Measurements from ENCODE around the gene KLK3. TPM values are rescaled to one million over a fixed set of nuclear protein-coding genes. Genes with fewer than 3 reads are reported as not detected.
A peak's percentile ranks its signal among the peaks of the same experiment; 100 is the strongest.
"Not testable (repeated sequence)": the region's sequence is repeated elsewhere in the genome, so short reads cannot be mapped to it uniquely, and the experiment has no call there.

The KLK3 gene
- total RNA-seq, 1 experiment from 2014 or later = not detected

GRCh38 chr19:50861496-50862286, 7.0 kb downstream of the KLK3 start:
- DNase-seq (ENCODE audit: low spot score) = no peak

GRCh38 chr19:50869479-50869878, 14.8 kb downstream of the KLK3 start:
- no peak for DNase-seq (ENCODE audit: low spot score)

GRCh38 chr19:50870417-50871089, 15.8 kb downstream of the KLK3 start:
- no peak for DNase-seq (ENCODE audit: low spot score)

GRCh38 chr19:50873056-50873455, 18.3 kb downstream of the KLK3 start, which contains the start of gene KLK2:
KLK2 (plus strand) TSS chr19:50873439; CDS start chr19:50873474, 35 bp downstream.
- no peak for DNase-seq (ENCODE audit: low spot score)

- DNase-seq (ENCODE audit: low spot score) = no peak
These were observed 19.5 kb downstream of the KLK3 start for GRCh38 chr19:50874211-50874610.

- no peak for DNase-seq (ENCODE audit: low spot score)
These were observed 21.2 kb downstream of the KLK3 start for GRCh38 chr19:50875795-50876422.

GRCh38 chr19:50876456-50876855, 21.7 kb downstream of the KLK3 start:
- DNase-seq (ENCODE audit: low spot score) = no peak

- no peak for DNase-seq (ENCODE audit: low spot score)
These were observed 22.6 kb downstream of the KLK3 start for GRCh38 chr19:50877338-50877737.

- no peak for DNase-seq (ENCODE audit: low spot score)
These were observed 24.1 kb downstream of the KLK3 start for GRCh38 chr19:50878851-50879250.

- DNase-seq (ENCODE audit: low spot score) = no peak
These were observed 25.5 kb downstream of the KLK3 start for GRCh38 chr19:50880241-50880640.

- DNase-seq (ENCODE audit: low spot score) = no peak
These were observed 27.5 kb downstream of the KLK3 start for GRCh38 chr19:50882188-50882587.

- DNase-seq (ENCODE audit: low spot score) = no peak
These were observed 34.9 kb downstream of the KLK3 start for GRCh38 chr19:50889638-50890037.

GRCh38 chr19:50890422-50891252, 35.9 kb downstream of the KLK3 start:
- no peak for DNase-seq (ENCODE audit: low spot score)

GRCh38 chr19:50891253-50891625, 36.5 kb downstream of the KLK3 start:
- no peak for DNase-seq (ENCODE audit: low spot score)

GRCh38 chr19:50893047-50893736, 38.5 kb downstream of the KLK3 start:
- no peak for DNase-seq (ENCODE audit: low spot score)

GRCh38 chr19:50894478-50895356, 40.0 kb downstream of the KLK3 start:
- no peak for DNase-seq (ENCODE audit: low spot score)

- DNase-seq (ENCODE audit: low spot score) = not testable (repeated sequence)
These were observed 41.4 kb downstream of the KLK3 start for GRCh38 chr19:50896089-50896590.

- DNase-seq (ENCODE audit: low spot score) = peak; percentile 99
These were observed 42.0 kb downstream of the KLK3 start for GRCh38 chr19:50896591-50897190.

- DNase-seq (ENCODE audit: low spot score) = no peak
These were observed 42.5 kb downstream of the KLK3 start for GRCh38 chr19:50897191-50897607.

- DNase-seq (ENCODE audit: low spot score) = peak; percentile 45
These were observed 42.9 kb downstream of the KLK3 start for GRCh38 chr19:50897612-50898011.

All from H4 (cell line).